Daoy (cell line): ENCODE results near the gene PCSK5. TPM values are rescaled to one million over a fixed set of nuclear protein-coding genes. Genes with fewer than 3 reads are reported as not detected.

Source experiments
- DNase-seq: peaks from one replicate; pipeline ENCODE4 v3.0.0-alpha.2; 2015; ENCODE audit warnings: low read depth
- total RNA-seq: library from RNA; depleted of rRNA; stranded (reverse); fragments of >200 nt; shearing (Covaris generic); gene quantifications from 2 replicates; pipeline ENCODE4 v1.2.3, GENCODE V29; 2014

Gene PCSK5
- total RNA-seq, 1 experiment from 2014 or later, result 1.4 TPM

DNA sequence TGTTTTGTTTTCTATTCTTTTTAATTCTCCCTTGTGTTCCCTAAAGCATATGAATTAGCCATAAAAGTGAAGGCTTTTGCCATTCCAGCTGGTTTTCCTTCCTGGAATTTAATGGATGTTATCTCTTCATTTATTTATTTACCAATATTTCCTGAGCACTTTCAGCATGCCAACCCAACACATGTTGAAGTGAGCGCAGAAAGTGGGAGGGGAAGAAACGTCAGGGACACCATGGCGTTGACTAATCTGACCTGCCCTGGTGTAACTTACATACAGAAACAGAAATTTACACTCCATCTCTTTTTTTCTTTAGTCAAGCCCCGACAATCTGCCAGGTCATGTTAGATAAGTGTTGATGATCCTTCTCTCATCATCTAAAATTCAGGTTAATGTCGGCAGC, 247.5 kb downstream of the PCSK5 start:
- no peak for DNase-seq

GRCh38 chr9:76138360-76138759, 247.9 kb downstream of the PCSK5 start:
- no peak for DNase-seq

DNA sequence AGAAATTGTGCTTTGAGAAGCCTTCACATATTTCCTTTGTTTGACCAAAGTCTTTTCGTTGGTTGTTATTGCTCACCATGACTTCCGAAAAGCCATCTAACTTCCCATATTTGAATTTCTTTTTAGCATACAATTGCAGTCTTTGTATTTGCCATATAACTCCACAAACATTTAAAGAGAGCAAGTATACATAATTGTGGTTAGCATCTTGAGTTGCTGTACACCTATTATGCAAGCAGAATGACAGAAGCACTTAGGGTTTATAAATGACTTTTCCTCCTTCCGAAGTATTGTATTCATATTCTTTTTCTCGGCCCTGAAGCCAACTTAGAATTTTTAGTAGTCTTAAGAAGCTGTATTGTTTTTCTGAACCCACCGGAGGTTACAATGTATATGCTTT, 253.4 kb downstream of the PCSK5 start:
- DNase-seq, result no peak

DNA sequence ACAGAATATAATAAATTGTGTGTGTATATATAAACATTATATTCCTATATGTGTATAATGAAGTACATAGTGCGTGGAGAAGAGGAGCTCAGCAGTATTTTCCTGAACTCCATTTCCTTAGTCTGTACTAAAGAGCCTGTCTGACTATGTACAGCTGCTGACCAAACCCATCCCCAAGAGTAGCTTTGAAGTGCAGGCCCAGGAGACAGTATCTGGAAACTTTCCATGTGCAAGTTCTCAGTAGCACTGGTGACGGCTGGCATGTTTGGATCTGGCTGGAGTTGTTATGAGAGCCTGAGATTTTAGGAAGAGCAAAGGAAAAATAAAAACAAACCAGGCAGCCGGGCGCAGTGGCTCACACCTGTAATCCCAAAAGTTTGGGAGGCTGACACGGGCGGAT, 259.5 kb downstream of the PCSK5 start:
- no peak for DNase-seq

DNA sequence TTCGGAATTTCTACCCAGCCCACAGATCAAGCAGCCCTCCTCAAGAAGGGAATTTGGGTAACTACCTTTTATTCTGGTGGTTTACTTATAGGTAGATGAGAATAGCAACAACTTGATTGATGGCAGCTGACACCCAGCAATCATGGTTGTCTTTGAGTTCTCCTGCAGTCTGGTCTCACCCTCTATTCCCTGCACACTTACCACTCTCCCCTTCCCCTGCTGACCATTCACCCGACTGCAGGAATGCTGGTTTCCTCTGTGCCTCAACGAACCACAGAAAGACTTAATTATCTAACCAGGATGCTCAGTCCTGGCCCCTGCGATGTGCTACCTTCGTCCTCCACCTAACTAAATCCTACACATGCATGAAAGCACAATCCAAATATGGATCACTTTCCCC, 260.8 kb downstream of the PCSK5 start:
- no peak for DNase-seq

DNA sequence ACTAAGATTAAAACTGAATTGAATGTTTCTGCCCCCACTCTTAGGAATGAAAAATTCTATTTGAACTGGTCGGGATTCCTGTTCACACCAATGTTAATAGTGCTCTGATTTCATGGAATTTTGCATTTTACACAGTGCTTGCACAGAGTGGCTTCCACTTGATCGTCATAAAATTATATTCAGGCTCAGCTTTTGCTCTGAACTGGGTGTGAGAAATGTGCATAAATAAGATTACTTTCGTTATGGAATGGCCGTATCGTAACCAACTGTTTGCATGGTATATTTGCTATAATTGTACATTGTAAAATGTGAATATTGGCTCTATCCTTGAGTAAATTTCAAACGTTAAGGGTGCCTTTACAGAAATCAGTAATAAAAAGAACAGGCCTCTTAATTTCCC, 262.9 kb downstream of the PCSK5 start:
- no peak for DNase-seq

DNA sequence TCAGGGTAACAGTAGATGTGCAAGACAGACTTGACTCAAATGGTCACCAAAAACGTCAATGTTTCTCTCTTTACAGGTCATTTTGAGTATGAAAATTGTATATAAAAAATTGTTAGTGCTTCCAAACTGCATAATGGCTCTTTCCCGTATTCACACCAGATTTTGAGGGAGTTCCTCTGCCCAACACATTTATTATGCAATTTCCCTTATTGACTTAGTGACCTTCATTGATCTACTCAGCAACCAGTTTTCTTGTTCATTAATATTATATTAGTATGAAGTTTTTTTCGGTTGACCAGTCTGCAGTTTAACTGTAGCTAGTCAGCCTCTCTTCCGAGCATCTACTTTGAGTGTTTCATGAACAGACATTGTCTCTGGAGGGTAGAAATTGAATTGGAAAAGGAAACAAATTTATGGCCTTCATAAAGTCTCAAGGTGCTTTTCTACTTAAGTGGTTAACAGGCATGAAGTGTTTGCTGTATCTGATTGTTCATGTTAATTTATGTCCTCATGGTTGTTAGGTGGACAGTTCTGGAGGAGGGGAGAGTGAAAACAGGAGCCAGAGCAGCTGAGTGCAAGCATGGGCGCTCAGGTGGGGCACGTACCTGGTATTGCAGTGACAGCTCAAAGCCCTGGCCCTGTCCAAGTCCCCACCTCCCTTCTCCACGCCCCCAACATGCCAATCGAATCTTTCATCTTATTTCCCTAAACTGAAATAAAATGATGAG, 263.6 kb downstream of the PCSK5 start:
- DNase-seq, result no peak

DNA sequence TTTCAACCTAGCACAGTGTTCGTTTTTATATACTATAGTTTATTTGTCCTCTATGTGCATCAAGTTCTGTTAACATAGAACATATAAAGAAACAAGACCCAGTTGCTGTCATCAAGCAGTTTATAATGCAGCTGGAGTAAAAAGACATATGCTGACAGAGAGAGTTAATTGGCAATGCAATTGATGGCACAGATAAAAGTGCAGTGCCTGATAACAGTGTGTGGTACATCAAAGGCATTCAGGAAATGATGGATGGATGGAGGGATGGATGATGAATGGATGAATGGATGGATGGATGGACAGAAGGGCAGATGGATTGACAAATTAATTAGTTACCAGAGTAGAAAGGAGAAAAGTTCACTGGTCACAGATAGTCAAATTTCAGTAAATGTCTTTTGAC, 264.9 kb downstream of the PCSK5 start:
- no peak for DNase-seq

- DNase-seq, result no peak
These were observed 268.2 kb downstream of the PCSK5 start for GRCh38 chr9:76158713-76159112.

GRCh38 chr9:76159293-76159926, 268.9 kb downstream of the PCSK5 start:
- no peak for DNase-seq

GRCh38 chr9:76161106-76161505, 270.6 kb downstream of the PCSK5 start:
- DNase-seq, result no peak

GRCh38 chr9:76161541-76161940, 271.1 kb downstream of the PCSK5 start:
- no peak for DNase-seq

DNA sequence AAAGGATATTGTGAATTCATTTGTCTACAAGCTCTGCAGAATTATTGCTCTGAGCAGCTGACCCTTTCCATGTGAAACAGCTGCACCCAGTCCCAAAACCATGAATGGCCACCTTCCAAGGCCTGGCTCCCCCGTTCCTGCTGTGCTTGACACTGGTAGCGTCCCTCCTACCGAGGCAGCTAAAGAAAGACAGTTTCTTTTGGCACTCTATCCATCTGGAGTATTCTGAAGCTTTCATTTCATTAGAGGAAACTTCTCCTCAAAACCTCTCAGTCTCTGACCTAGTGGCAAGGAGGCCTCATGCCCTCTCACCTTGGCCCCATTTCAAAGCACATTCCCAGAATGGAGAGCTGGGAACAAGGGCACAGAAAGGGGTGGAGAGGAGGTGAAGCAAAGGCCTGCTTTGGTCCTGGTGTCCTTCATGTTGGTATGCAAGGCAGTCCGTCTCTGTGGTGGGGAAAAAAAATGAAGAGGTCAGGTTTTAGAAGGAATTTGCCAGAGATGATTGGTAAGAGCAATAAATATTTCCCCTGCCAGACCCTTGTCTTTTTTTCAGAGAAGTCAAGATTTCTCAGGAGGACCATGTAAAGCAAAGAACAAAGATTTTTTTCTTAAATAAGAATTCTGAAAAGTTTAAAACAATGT, 271.7 kb downstream of the PCSK5 start:
- no peak for DNase-seq

GRCh38 chr9:76162751-76163500, 272.5 kb downstream of the PCSK5 start:
- DNase-seq, result no peak

DNA sequence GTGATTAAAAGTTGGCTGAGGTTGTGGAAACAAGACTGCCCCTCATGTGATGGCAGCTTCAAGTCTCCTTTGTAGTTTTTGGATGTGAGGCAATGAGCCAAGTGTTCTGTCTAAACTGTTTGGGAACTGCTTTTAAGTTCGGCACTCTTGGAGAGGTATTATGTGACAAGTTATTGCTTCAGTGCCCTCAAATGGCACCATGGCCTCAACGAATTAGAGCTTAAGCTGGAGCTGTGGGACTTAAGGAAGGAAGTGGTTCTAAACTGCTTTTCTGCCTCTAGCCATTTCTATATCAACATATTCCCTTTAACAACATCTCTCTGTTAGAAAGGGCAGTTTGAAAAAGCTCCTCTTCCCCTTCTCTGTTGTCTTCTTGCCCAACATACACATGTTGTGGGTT, 276.1 kb downstream of the PCSK5 start:
- DNase-seq, result no peak

DNA sequence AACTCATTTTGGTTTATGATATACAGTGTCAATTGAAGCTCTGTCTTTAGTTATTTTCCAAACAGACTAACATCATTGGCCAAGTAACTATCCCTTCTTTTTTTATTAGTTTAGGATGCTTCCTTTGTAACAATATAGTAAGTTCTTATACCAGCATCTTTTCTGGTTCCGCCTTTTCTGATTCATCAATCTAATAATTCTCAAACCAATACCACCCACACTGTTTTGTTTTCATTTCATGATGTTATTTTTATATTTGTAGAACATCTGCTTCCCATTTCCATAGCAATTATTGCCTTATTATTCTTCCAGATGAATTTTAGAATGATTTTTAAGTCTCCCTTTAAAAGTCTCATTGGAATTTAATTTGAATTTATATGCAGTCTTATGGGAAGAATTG, 285.7 kb downstream of the PCSK5 start:
- DNase-seq, result no peak

- DNase-seq, result no peak
These were observed 287.5 kb downstream of the PCSK5 start for GRCh38 chr9:76177931-76178330.

GRCh38 chr9:76180541-76180940, 290.1 kb downstream of the PCSK5 start:
- peak; percentile 24 for DNase-seq

DNA sequence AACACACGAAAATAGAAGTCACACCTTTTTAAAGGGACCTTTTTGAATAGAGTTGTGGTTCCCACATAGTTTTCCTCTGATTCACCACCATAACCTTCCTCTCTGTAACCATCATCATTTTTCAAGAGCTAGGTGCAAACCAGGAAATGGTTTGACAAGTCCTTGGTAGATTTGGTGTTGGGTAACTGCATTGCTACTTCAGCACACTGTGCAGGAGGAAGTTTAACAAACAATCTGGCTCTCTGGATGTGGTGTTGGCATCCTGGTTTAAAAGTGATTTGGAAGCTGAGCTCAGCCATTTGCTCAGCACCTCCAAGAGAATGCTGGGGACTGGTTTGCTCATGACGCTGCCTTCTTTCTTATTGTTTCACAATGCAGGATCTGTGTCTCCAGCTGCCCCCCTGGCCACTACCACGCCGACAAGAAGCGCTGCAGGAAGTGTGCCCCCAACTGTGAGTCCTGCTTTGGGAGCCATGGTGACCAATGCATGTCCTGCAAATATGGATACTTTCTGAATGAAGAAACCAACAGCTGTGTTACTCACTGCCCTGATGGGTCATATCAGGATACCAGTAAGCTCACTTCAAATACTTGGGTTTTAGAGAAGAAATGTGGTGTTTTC, 290.7 kb downstream of the PCSK5 start:
- peak; percentile 80 for DNase-seq

DNA sequence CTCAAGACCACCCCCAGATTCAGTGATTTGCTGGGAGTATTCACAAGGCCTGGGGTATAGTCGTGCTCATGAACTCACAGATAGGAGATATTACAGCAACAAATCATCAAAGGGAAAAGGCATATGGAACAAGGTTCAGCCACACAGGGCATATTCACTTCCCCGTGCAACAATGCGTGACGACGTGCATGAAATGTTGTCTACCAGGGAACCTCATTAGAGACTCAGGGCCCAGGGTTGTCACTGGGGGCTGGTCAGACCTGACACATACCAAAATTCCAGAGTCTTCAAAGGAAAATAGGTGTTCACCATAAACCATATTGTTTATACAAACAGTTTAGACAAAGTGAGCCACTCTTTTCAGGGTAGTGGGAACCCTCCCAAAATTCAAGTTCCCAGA, 291.3 kb downstream of the PCSK5 start:
- no peak for DNase-seq

DNA sequence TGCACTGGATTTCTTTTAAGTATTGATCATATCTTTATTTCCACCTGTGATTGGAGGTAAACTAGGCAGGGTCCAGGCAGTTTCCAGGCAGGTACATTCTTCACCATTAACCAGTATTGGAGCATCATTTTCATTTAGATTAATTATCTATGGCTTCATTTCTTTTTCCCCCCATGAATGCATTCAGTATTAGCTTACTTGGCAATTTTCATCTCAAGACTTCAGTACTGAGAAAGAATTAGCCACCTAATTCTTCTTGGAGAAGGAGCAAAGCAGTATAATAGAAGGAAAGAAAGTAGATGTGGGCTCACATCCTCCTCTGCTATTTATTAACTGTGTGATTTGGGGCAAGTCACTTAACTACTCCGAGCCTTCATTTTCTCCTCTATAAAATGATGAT, 295.0 kb downstream of the PCSK5 start:
- no peak for DNase-seq

- no peak for DNase-seq
These were observed 297.8 kb downstream of the PCSK5 start for GRCh38 chr9:76188286-76188685.
